Vagina (tissue), 2 donors: ENCODE data around the gene SLU7.

Source experiments
- POLR2A ChIP-seq, 2 donors: fragments of 450-650 bp; IDR thresholded peaks; one replicate each; pipeline ENCODE4 v1.6.1; 2017; ENCODE audit warnings: antibody characterized with exemption in 2 of 2, mild to moderate bottlenecking in 2 of 2, moderate library complexity in 2 of 2
- POLR2AphosphoS5 ChIP-seq, 2 donors: sonication (generic); formaldehyde crosslinking; IDR thresholded peaks; one replicate each; pipeline ENCODE4 v1.9.0; 2017; ENCODE audit warnings: antibody characterized with exemption in 2 of 2, mild to moderate bottlenecking in 2 of 2, low read depth in 1 of 2; ENCODE audit not compliant: insufficient read depth in 1 of 2
- TF ChIP-seq, protein P1 (sequence below), 3 experiments: fragments of 450-650 bp in 2 of 3; fragments of 200-600 bp in 1 of 3; sonication (generic) in 1 of 3; IDR thresholded peaks; one replicate each; pipeline ENCODE4 v1.5.1; 2017 to 2019; ENCODE audit warnings: antibody characterized with exemption in 3 of 3, mild to moderate bottlenecking in 2 of 3, moderate library complexity in 2 of 3

DNA sequence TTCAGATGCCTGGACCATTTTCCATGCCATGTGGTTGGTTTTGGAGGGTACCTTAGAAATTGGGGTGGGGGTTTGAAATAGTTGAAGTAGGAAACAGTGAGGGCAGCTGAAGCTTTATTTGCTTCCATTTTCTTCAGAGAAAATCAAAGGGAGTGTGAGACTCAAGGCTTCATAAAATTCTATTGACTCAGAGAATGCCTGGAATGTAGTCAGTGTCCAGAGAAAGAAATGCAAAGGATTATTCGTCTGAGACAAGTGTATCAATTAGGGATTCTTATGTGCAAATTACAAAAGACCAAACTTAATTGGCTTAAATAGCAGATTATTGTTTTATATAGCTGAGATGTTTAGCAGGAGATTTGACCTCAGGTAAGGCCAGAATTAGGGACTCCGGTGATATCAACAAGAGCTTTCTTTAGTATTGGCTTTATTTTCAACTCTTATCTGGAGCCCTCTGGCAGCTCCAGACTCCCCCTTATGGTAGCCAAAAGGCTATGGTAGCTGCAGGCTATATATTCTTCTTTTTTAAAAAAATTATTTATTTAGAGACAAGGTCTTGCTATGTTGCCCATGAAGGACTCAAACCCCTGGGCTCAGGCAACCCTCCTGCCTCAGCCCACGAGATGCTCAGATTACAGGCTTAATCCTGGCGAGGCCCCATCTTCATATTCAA is 41.6 kb upstream of the SLU7 start:
- TF ChIP-seq POLR2A (IDR thresholded peaks at IDR 0.05) (no peak), POLR2AphosphoS5 (IDR thresholded peaks at IDR 0.05; ENCODE audit: insufficient read depth in 1 of 2, low read depth in 1 of 2) (no peak)
- TF ChIP-seq, protein P1, sequence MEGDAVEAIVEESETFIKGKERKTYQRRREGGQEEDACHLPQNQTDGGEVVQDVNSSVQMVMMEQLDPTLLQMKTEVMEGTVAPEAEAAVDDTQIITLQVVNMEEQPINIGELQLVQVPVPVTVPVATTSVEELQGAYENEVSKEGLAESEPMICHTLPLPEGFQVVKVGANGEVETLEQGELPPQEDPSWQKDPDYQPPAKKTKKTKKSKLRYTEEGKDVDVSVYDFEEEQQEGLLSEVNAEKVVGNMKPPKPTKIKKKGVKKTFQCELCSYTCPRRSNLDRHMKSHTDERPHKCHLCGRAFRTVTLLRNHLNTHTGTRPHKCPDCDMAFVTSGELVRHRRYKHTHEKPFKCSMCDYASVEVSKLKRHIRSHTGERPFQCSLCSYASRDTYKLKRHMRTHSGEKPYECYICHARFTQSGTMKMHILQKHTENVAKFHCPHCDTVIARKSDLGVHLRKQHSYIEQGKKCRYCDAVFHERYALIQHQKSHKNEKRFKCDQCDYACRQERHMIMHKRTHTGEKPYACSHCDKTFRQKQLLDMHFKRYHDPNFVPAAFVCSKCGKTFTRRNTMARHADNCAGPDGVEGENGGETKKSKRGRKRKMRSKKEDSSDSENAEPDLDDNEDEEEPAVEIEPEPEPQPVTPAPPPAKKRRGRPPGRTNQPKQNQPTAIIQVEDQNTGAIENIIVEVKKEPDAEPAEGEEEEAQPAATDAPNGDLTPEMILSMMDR (IDR thresholded peaks at IDR 0.05): no peak
